ENCODE measurements around the gene C10orf62. TPM values are rescaled to one million over a fixed set of nuclear protein-coding genes. Genes with fewer than 3 reads are reported as not detected.

C10orf62 gene
- total and polyA plus RNA-seq, 9 of the 15 experiments (the other 6 are each of a cell fraction or from before 2014, with no cell fraction given): not detected

DNA sequence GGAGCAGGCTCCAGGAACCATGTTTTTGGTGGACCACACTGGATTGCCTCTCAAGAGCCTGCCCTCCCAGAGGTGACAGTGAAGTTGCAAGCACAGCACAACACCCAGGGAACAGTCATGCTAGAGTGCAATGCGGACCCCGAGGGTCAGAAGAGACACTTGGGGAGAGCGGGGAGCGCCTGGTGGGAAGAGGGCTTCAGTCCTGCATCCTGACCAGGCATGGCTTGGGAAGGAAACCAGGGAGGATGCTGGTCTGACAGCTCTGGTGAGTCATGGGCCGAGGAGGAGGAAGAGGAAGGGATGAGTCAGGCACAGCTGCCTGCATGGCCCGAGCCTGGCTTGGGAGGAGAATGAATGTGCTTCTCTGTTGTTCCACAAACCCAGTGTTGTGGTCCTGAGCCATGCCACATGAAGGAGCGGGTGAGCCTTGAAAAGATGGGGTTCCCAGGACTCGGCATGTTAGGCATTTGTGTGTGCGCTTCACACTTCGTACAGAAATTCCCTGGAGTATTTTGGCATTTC lies 46.4 kb upstream of the C10orf62 start (continued):
- TF ChIP-seq NEUROD1 (IDR thresholded peaks at IDR 0.05; ENCODE audit: borderline replicate concordance, low read depth, low read length, partially characterized antibody) (peak; percentile 14), SREBF2 (CRISPR knock-in tag; IDR thresholded peaks at IDR 0.05) (no peak), ZC3H11A (IDR thresholded peaks at IDR 0.05; ENCODE audit: low read depth, low read length) (no peak), ZNF174 (CRISPR knock-in tag; IDR thresholded peaks at IDR 0.05) (no peak), SMARCE1 (IDR thresholded peaks at IDR 0.05) (peak; percentile 86), KLF16 (IDR thresholded peaks at IDR 0.05) (no peak), ZNF12 (CRISPR knock-in tag; IDR thresholded peaks at IDR 0.05) (no peak), PCBP1 (IDR thresholded peaks at IDR 0.05; ENCODE audit: low read depth, low read length, poor library complexity, severe bottlenecking) (no peak), ZC3H8 (IDR thresholded peaks at IDR 0.05) (no peak)
- TF ChIP-seq, protein P1, sequence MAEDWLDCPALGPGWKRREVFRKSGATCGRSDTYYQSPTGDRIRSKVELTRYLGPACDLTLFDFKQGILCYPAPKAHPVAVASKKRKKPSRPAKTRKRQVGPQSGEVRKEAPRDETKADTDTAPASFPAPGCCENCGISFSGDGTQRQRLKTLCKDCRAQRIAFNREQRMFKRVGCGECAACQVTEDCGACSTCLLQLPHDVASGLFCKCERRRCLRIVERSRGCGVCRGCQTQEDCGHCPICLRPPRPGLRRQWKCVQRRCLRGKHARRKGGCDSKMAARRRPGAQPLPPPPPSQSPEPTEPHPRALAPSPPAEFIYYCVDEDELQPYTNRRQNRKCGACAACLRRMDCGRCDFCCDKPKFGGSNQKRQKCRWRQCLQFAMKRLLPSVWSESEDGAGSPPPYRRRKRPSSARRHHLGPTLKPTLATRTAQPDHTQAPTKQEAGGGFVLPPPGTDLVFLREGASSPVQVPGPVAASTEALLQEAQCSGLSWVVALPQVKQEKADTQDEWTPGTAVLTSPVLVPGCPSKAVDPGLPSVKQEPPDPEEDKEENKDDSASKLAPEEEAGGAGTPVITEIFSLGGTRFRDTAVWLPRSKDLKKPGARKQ (CRISPR knock-in tag; IDR thresholded peaks at IDR 0.05): no peak
- TF ChIP-seq, protein P2, sequence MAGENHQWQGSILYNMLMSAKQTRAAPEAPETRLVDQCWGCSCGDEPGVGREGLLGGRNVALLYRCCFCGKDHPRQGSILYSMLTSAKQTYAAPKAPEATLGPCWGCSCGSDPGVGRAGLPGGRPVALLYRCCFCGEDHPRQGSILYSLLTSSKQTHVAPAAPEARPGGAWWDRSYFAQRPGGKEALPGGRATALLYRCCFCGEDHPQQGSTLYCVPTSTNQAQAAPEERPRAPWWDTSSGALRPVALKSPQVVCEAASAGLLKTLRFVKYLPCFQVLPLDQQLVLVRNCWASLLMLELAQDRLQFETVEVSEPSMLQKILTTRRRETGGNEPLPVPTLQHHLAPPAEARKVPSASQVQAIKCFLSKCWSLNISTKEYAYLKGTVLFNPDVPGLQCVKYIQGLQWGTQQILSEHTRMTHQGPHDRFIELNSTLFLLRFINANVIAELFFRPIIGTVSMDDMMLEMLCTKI (IDR thresholded peaks at IDR 0.05; ENCODE audit: partially characterized antibody): no peak
- TF ChIP-seq, protein P3, sequence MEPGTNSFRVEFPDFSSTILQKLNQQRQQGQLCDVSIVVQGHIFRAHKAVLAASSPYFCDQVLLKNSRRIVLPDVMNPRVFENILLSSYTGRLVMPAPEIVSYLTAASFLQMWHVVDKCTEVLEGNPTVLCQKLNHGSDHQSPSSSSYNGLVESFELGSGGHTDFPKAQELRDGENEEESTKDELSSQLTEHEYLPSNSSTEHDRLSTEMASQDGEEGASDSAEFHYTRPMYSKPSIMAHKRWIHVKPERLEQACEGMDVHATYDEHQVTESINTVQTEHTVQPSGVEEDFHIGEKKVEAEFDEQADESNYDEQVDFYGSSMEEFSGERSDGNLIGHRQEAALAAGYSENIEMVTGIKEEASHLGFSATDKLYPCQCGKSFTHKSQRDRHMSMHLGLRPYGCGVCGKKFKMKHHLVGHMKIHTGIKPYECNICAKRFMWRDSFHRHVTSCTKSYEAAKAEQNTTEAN (CRISPR knock-in tag; IDR thresholded peaks at IDR 0.05): no peak
- TF ChIP-seq, protein P4, sequence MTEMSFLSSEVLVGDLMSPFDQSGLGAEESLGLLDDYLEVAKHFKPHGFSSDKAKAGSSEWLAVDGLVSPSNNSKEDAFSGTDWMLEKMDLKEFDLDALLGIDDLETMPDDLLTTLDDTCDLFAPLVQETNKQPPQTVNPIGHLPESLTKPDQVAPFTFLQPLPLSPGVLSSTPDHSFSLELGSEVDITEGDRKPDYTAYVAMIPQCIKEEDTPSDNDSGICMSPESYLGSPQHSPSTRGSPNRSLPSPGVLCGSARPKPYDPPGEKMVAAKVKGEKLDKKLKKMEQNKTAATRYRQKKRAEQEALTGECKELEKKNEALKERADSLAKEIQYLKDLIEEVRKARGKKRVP (CRISPR knock-in tag; IDR thresholded peaks at IDR 0.05): no peak
- TF ChIP-seq, protein P5, sequence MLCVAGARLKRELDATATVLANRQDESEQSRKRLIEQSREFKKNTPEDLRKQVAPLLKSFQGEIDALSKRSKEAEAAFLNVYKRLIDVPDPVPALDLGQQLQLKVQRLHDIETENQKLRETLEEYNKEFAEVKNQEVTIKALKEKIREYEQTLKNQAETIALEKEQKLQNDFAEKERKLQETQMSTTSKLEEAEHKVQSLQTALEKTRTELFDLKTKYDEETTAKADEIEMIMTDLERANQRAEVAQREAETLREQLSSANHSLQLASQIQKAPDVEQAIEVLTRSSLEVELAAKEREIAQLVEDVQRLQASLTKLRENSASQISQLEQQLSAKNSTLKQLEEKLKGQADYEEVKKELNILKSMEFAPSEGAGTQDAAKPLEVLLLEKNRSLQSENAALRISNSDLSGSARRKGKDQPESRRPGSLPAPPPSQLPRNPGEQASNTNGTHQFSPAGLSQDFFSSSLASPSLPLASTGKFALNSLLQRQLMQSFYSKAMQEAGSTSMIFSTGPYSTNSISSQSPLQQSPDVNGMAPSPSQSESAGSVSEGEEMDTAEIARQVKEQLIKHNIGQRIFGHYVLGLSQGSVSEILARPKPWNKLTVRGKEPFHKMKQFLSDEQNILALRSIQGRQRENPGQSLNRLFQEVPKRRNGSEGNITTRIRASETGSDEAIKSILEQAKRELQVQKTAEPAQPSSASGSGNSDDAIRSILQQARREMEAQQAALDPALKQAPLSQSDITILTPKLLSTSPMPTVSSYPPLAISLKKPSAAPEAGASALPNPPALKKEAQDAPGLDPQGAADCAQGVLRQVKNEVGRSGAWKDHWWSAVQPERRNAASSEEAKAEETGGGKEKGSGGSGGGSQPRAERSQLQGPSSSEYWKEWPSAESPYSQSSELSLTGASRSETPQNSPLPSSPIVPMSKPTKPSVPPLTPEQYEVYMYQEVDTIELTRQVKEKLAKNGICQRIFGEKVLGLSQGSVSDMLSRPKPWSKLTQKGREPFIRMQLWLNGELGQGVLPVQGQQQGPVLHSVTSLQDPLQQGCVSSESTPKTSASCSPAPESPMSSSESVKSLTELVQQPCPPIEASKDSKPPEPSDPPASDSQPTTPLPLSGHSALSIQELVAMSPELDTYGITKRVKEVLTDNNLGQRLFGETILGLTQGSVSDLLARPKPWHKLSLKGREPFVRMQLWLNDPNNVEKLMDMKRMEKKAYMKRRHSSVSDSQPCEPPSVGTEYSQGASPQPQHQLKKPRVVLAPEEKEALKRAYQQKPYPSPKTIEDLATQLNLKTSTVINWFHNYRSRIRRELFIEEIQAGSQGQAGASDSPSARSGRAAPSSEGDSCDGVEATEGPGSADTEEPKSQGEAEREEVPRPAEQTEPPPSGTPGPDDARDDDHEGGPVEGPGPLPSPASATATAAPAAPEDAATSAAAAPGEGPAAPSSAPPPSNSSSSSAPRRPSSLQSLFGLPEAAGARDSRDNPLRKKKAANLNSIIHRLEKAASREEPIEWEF (CRISPR knock-in tag; IDR thresholded peaks at IDR 0.05): no peak

All from K562 (cell line).